Stomach (tissue), 9 donors: ENCODE data around the gene KATNIP. TPM values are rescaled to one million over a fixed set of nuclear protein-coding genes. Genes with fewer than 3 reads are reported as not detected.
"Not testable (repeated sequence)": the region's sequence is repeated elsewhere in the genome, so short reads cannot be mapped to it uniquely, and the experiment has no call there.

Experiments
- DNase-seq, 2 donors: peaks; one replicate each; pipeline versions ENCODE4 v3.0.0 to v3.0.0-alpha.2; 2013 to 2019
- H3K27ac ChIP-seq, 5 donors: fragments of 200-600 bp in 4 of 5; sonication (generic) in 4 of 5; one replicate each; pipeline ENCODE4 v1.5.1; 2013 to 2019; ENCODE audit warnings: mild to moderate bottlenecking in 1 of 5, moderate library complexity in 1 of 5
- H3K27me3 ChIP-seq, 3 donors: fragments of 200-600 bp; sonication (generic); one replicate each; pipeline ENCODE4 v1.5.1; 2017 to 2019; ENCODE audit warnings: mixed run types in 1 of 3
- H3K36me3 ChIP-seq, 4 donors: fragments of 200-600 bp; sonication (generic); 1 replicate in 3 of 4; 2 replicates in 1 of 4; pipeline ENCODE4 v1.5.1; 2016 to 2019
- H3K4me1 ChIP-seq, 4 donors: fragments of 200-600 bp; sonication (generic); one replicate each; pipeline ENCODE4 v1.5.1; 2016 to 2019
- H3K4me3 ChIP-seq, 4 donors: fragments of 200-600 bp; sonication (generic) in 3 of 4; one replicate each; pipeline ENCODE4 v1.5.1; 2016 to 2019; ENCODE audit warnings: mild to moderate bottlenecking in 1 of 4
- H3K9me3 ChIP-seq, 4 donors: fragments of 200-600 bp; sonication (generic); one replicate each; pipeline ENCODE4 v1.5.1; 2016 to 2019
- EP300 ChIP-seq: sonication (generic); formaldehyde crosslinking; IDR thresholded peaks from one replicate; pipeline ENCODE4 v1.6.1; 2017; ENCODE audit warnings: antibody characterized with exemption
- POLR2A ChIP-seq, 4 donors: fragments of 450-650 bp; IDR thresholded peaks; one replicate each; pipeline ENCODE4 v1.6.1; 2016; ENCODE audit warnings: antibody characterized with exemption in 4 of 4, control low read depth in 2 of 4, mild to moderate bottlenecking in 1 of 4, moderate library complexity in 1 of 4
- POLR2AphosphoS5 ChIP-seq, 3 donors: sonication (generic); formaldehyde crosslinking; IDR thresholded peaks; one replicate each; pipeline ENCODE4 v1.6.1; 2016; ENCODE audit warnings: antibody characterized with exemption in 3 of 3
- WGBS, 5 donors: extraction: QIAGEN DNeasy Blood & Tissue Kit in 3 of 5; methylation state at CpG; one replicate each; pipeline versions ENCODE4 v1.1.5 to v1.1.7; 2013 to 2018; 5-methylcytosine and 5-hydroxymethylcytosine counted together
- intact Hi-C: fragments of 100-400 bp; cut with DNase I; formaldehyde crosslinking; loops from one replicate; pipeline ENCODE4 v1.15.1; 2023; ENCODE audit warnings: low total_unique reads
- polyA plus RNA-seq, 3 donors: library from polyadenylated mRNA; stranded (reverse); fragments of 200-250 nt; gene quantifications; one replicate each; pipeline ENCODE4 v1.2.3, GENCODE V29; 2013
- total RNA-seq, 5 donors: library from RNA; depleted of rRNA; stranded (reverse); fragments of >200 nt; gene quantifications; one replicate each; pipeline versions ENCODE4 v1.1.0 to v1.2.3, GENCODE V29; 2014 to 2016
- TF ChIP-seq, protein P1 (sequence below), 7 experiments: fragments of 450-650 bp in 4 of 7; fragments of 200-600 bp in 3 of 7; sonication (generic) in 3 of 7; IDR thresholded peaks; one replicate each; pipeline ENCODE4 v1.5.1; 2016 to 2019; ENCODE audit warnings: antibody characterized with exemption in 7 of 7, control low read depth in 2 of 7, mild to moderate bottlenecking in 1 of 7
- donor health status: healthy with polysubstance abuse.
- donor health status: Bipolar disorder and iron deficiency.
- donor health status: healthy.

KATNIP gene
- total and polyA plus RNA-seq, 8 donors = 2.6 to 52.7 (median 34.4) TPM

DNA sequence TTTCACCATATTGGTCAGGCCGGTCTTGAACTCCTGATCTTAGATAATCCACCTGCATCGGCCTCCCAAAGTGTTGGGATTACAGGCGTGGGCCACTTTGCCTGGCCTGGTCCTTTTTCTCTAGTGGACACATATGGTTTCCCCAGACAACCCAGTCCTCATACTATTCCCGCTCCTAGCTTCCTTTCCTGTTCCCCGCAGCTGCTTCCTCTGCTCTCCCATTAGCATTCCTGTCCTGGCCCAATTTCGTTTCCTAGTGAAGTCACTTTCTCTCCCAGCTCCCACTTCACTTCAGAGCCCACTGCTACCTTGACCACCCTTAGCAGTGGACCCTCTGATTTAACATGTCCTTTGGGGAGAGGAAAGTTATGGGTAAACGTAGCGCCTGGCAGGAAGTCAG lies 11.3 kb downstream of the KATNIP start:
- H3K27ac ChIP-seq = peak overlapping the region in 2 of 5 donors; percentile 13 to 66
- H3K36me3 ChIP-seq = no peaks in the 10 kb centered on the region
- WGBS, 5 donors = 81 to 93% (median 89%) methylated on average over 8 of the region's 8 CpGs
- H3K27me3 ChIP-seq = no peaks in the 10 kb centered on the region
- TF ChIP-seq, protein P1, sequence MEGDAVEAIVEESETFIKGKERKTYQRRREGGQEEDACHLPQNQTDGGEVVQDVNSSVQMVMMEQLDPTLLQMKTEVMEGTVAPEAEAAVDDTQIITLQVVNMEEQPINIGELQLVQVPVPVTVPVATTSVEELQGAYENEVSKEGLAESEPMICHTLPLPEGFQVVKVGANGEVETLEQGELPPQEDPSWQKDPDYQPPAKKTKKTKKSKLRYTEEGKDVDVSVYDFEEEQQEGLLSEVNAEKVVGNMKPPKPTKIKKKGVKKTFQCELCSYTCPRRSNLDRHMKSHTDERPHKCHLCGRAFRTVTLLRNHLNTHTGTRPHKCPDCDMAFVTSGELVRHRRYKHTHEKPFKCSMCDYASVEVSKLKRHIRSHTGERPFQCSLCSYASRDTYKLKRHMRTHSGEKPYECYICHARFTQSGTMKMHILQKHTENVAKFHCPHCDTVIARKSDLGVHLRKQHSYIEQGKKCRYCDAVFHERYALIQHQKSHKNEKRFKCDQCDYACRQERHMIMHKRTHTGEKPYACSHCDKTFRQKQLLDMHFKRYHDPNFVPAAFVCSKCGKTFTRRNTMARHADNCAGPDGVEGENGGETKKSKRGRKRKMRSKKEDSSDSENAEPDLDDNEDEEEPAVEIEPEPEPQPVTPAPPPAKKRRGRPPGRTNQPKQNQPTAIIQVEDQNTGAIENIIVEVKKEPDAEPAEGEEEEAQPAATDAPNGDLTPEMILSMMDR (IDR thresholded peaks at IDR 0.05) = no peak
- TF ChIP-seq EP300 (no peak), POLR2A (IDR thresholded peaks at IDR 0.05) (no peak), POLR2AphosphoS5 (IDR thresholded peaks at IDR 0.05) (no peak)
- intact Hi-C loops = no loop called here
- H3K4me3 ChIP-seq = no peak overlapping the region
- peaks cover 8 to 27% (median 15%) of the 10 kb centered on the region in 4 donors for H3K4me1 ChIP-seq
- DNase-seq = peak in 1 of 2 donors; percentile 14
- no peaks in the 10 kb centered on the region for H3K9me3 ChIP-seq

DNA sequence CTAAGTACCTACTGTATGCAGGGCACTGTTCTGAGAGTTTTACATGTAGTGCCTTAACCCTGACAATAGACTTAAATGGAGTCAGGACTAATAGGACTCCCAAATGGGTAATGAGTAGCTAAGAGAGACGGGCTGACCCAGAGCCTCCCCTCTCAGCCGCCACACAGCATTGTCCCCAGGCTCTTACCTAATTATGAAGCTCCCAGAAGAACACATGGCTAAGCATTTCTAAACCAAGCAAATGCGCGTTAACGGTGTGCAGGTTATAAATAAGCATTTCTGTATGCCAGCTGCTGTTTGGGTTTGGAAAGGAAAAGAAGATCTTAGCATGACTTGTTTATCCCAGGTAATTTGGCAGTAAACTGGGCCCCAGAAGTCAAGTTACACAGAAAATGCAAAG lies 14.3 kb downstream of the KATNIP start:
- WGBS, 5 donors = 73 to 90% (median 87%) methylated on average over 5 of the region's 5 CpGs
- H3K27ac ChIP-seq = no peak overlapping the region
- no peaks in the 10 kb centered on the region for H3K9me3 ChIP-seq
- TF ChIP-seq, protein P1 (IDR thresholded peaks at IDR 0.05) = no peak
- TF ChIP-seq POLR2AphosphoS5 (IDR thresholded peaks at IDR 0.05) (no peak), POLR2A (IDR thresholded peaks at IDR 0.05) (no peak), EP300 (no peak)
- H3K4me3 ChIP-seq = no peak overlapping the region
- no peaks in the 10 kb centered on the region for H3K27me3 ChIP-seq
- no peaks in the 10 kb centered on the region for H3K36me3 ChIP-seq
- no peak for DNase-seq
- intact Hi-C loops = no loop called here
- peaks cover 0 to 18% (median 15%) of the 10 kb centered on the region in 4 donors for H3K4me1 ChIP-seq

DNA sequence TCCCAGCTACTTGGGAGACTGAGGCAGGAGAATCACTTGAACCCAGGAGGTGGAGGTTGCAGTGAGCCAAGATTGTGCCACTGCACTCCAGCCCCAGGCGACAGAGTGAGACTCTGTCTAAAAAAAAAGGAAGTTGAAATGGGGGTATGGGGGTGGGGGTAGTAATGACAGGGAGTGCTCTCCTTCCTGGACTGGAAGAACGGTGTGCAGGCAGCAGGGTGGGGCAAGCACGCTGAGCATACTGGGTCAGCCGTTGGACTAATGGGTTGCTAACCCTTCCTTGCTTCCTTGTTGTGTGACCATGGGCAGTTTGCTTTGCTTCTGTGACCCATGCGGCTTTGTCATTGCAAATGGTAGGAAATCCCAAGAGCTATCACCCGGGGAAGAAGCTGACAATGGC lies 16.5 kb downstream of the KATNIP start:
- Histone ChIP-seq H3K4me3 (no peak overlapping the region), H3K4me1 (peaks cover 0 to 6% (median 0%) of the 10 kb centered on the region in 4 donors), H3K27me3 (no peaks in the 10 kb centered on the region), H3K27ac (no peak overlapping the region), H3K36me3 (no peaks in the 10 kb centered on the region), H3K9me3 (no peaks in the 10 kb centered on the region)
- WGBS, 5 donors = 61 to 74% (median 64%) methylated on average over 6 of the region's 6 CpGs
- TF ChIP-seq POLR2A (IDR thresholded peaks at IDR 0.05) (no peak), POLR2AphosphoS5 (IDR thresholded peaks at IDR 0.05) (no peak), EP300 (no peak)
- TF ChIP-seq, protein P1 (IDR thresholded peaks at IDR 0.05) = no peak
- intact Hi-C loops = no loop called here
- peak in 1 of 2 donors; percentile 59 for DNase-seq

DNA sequence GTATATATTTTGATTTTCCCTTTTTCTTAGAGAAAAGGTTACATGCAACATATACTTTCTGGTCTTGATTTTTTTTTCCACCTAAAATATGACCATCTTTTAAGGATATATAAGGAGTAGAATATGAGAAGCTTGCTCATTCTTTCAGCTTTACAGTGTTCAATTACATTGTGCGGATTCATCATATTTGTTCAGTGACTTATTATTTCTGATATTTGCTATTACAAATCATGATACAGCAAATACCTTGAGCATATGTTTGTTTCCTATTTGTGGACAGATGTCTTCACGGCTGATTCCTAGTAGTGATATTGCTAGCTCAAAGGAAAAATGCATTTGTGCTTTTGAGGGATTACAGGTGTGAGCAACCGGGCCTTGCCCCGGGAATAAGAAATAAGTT lies 18.1 kb downstream of the KATNIP start:
- H3K36me3 ChIP-seq = no peaks in the 10 kb centered on the region
- 80 to 92% (median 85%) methylated on average over 4 of the region's 4 CpGs for WGBS, 5 donors
- intact Hi-C loops = no loop called here

DNA sequence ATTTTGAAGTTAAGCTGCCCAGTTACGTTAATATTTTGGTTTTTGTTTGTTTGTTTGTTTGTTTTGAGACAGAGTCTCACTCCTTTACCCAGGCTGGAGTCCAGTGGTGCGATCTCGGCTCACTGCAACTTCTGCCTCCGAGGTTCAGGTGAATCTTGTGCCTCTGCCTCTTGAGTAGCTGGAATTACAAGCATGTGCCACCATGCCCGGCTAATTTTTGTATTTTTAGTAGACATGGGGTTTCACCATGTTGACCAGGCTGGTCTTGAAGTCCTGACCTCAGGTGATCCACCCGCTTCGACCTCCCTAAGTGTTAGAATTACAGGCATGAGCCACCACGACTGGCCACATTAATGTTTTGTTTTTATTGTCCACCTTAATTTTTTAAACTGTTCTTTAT lies 21.0 kb downstream of the KATNIP start:
- Histone ChIP-seq H3K4me1 (peaks cover 0 to 13% (median 0%) of the 10 kb centered on the region in 4 donors), H3K36me3 (peaks cover 0 to 12% (median 12%) of the 10 kb centered on the region in 4 donors)
- intact Hi-C loops, H3K4me3 ChIP-seq, H3K9me3 ChIP-seq, H3K27me3 ChIP-seq, DNase-seq, H3K27ac ChIP-seq: not testable (repeated sequence)
- 93 to 97% (median 95%) methylated on average over 8 of the region's 8 CpGs for WGBS, 5 donors

More for the DNA sequence above, 18.1 kb downstream of the KATNIP start:
- no peak overlapping the region for H3K4me3 ChIP-seq
- no peak for DNase-seq
- no peaks in the 10 kb centered on the region for H3K9me3 ChIP-seq
- no peak overlapping the region for H3K27ac ChIP-seq
- H3K27me3 ChIP-seq = no peaks in the 10 kb centered on the region
- TF ChIP-seq, protein P1 (IDR thresholded peaks at IDR 0.05) = no peak
- no peak for TF ChIP-seq POLR2A (IDR thresholded peaks at IDR 0.05)
- no peak for TF ChIP-seq POLR2AphosphoS5 (IDR thresholded peaks at IDR 0.05)
- no peak for TF ChIP-seq EP300
- H3K4me1 ChIP-seq = peaks cover 0 to 13% (median 0%) of the 10 kb centered on the region in 4 donors
